Measurements from ENCODE around the gene LDLRAD3. TPM values are rescaled to one million over a fixed set of nuclear protein-coding genes. Genes with fewer than 3 reads are reported as not detected.

Gene LDLRAD3
- total and polyA plus RNA-seq, 7 donors = 5.9 to 20.7 (median 12.1) TPM

GRCh38 chr11:36103933-36104530 lies 160.2 kb downstream of the LDLRAD3 start:
- H3K27me3 ChIP-seq (ENCODE audit: insufficient read depth in 3 of 3, low read length in 2 of 3) = no peaks in the 10 kb centered on the region
- H3K9me3 ChIP-seq = no peaks in the 10 kb centered on the region
- no peak for DNase-seq
- intact Hi-C loops (cut with DNase I) = no loop called here
- ATAC-seq = no peak
- no peak overlapping the region for H3K4me3 ChIP-seq
- no peak overlapping the region for H3K27ac ChIP-seq
- TF ChIP-seq CTCF (IDR thresholded peaks at IDR 0.05) = no peak
- no peaks in the 10 kb centered on the region for H3K4me1 ChIP-seq
- H3K36me3 ChIP-seq (ENCODE audit: insufficient read depth in 1 of 2, low read depth in 1 of 2) = peaks cover 0 to 9% of the 10 kb centered on the region in 2 donors
- WGBS, 3 donors = 91 to 97% (median 97%) methylated on average over 11 of the region's 11 CpGs

- Histone ChIP-seq H3K4me3 (no peak overlapping the region), H3K9me3 (no peaks in the 10 kb centered on the region), H3K27ac (no peak overlapping the region), H3K4me1 (no peaks in the 10 kb centered on the region), H3K36me3 (ENCODE audit: insufficient read depth in 1 of 2, low read depth in 1 of 2) (peaks cover 0 to 5% of the 10 kb centered on the region in 2 donors), H3K27me3 (ENCODE audit: insufficient read depth in 3 of 3, low read length in 2 of 3) (no peaks in the 10 kb centered on the region)
- ATAC-seq (no peak), DNase-seq (no peak)
- 76 to 88% (median 79%) methylated on average over 4 of the region's 4 CpGs for WGBS, 3 donors
- no peak for TF ChIP-seq CTCF (IDR thresholded peaks at IDR 0.05)
- intact Hi-C loops (cut with DNase I) = no loop called here
Observed at GRCh38 chr11:36104660-36104992, 160.8 kb downstream of the LDLRAD3 start.

- 32 to 73% (median 56%) methylated on average over 9 of the region's 9 CpGs for WGBS, 3 donors
- peak in 2 of 4 donors; percentile 14 to 22 for ATAC-seq
- Histone ChIP-seq H3K9me3 (no peaks in the 10 kb centered on the region), H3K4me1 (no peaks in the 10 kb centered on the region), H3K4me3 (no peak overlapping the region), H3K36me3 (ENCODE audit: insufficient read depth in 1 of 2, low read depth in 1 of 2) (no peaks in the 10 kb centered on the region), H3K27me3 (ENCODE audit: insufficient read depth in 3 of 3, low read length in 2 of 3) (no peaks in the 10 kb centered on the region), H3K27ac (no peak overlapping the region)
- no peak for TF ChIP-seq CTCF (IDR thresholded peaks at IDR 0.05)
- DNase-seq = no peak
- intact Hi-C loops (cut with DNase I) = no loop called here
Observed at GRCh38 chr11:36105743-36106581, 162.1 kb downstream of the LDLRAD3 start.

GRCh38 chr11:36107547-36107946 lies 163.7 kb downstream of the LDLRAD3 start:
- WGBS, 3 donors = 96 to 97% (median 96%) methylated on average over 5 of the region's 5 CpGs
- H3K36me3 ChIP-seq (ENCODE audit: insufficient read depth in 1 of 2, low read depth in 1 of 2) = no peaks in the 10 kb centered on the region
- ATAC-seq = no peak
- TF ChIP-seq CTCF (IDR thresholded peaks at IDR 0.05) = no peak
- H3K27ac ChIP-seq = no peak overlapping the region
- H3K4me1 ChIP-seq = no peaks in the 10 kb centered on the region
- no peak overlapping the region for H3K4me3 ChIP-seq
- no peak for DNase-seq
- intact Hi-C loops (cut with DNase I) = no loop called here
- H3K27me3 ChIP-seq (ENCODE audit: insufficient read depth in 3 of 3, low read length in 2 of 3) = no peaks in the 10 kb centered on the region
- H3K9me3 ChIP-seq = no peaks in the 10 kb centered on the region

All from psoas muscle (tissue), 8 donors.